SU-DHL-6 (cell line): ENCODE results near the gene SHISA4.

Source experiments
- EZH2phosphoT487 ChIP-seq: fragments of 200-600 bp; sonication (generic), shearing (Covaris generic); conservative IDR thresholded peaks from 2 replicates; pipeline ENCODE4 v1.6.1; 2018; ENCODE audit warnings: mild to moderate bottlenecking, antibody characterized with exemption, low read length, moderate library complexity, mixed read lengths
- TF ChIP-seq, protein P1 (sequence below): fragments of 200-600 bp; sonication (generic); IDR thresholded peaks from one replicate; pipeline ENCODE4 v1.5.1; 2017; ENCODE audit warnings: antibody characterized with exemption, mild to moderate bottlenecking, low read length, moderate library complexity; ENCODE audit not compliant: insufficient read depth, poor library complexity, severe bottlenecking

GRCh38 chr1:201896951-201897391, 8.3 kb downstream of the SHISA4 start:
- TF ChIP-seq, protein P1, sequence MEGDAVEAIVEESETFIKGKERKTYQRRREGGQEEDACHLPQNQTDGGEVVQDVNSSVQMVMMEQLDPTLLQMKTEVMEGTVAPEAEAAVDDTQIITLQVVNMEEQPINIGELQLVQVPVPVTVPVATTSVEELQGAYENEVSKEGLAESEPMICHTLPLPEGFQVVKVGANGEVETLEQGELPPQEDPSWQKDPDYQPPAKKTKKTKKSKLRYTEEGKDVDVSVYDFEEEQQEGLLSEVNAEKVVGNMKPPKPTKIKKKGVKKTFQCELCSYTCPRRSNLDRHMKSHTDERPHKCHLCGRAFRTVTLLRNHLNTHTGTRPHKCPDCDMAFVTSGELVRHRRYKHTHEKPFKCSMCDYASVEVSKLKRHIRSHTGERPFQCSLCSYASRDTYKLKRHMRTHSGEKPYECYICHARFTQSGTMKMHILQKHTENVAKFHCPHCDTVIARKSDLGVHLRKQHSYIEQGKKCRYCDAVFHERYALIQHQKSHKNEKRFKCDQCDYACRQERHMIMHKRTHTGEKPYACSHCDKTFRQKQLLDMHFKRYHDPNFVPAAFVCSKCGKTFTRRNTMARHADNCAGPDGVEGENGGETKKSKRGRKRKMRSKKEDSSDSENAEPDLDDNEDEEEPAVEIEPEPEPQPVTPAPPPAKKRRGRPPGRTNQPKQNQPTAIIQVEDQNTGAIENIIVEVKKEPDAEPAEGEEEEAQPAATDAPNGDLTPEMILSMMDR = no peak
- no peak for TF ChIP-seq EZH2phosphoT487
